Neural progenitor cell (in vitro differentiated cells): ENCODE data around the gene SPACA7.
A peak's percentile ranks its signal among the peaks of the same experiment; 100 is the strongest.

ENCODE experiments used
- EZH2 ChIP-seq: fragments of 200-600 bp; sonication (generic); IDR thresholded peaks from 2 replicates; pipeline ENCODE4 v1.6.1; 2017; ENCODE audit warnings: antibody characterized with exemption, mild to moderate bottlenecking, moderate library complexity
- EZH2phosphoT487 ChIP-seq: fragments of 200-600 bp; sonication (generic); IDR thresholded peaks from 2 replicates; pipeline ENCODE4 v1.6.1; 2017; ENCODE audit warnings: antibody characterized with exemption
- TF ChIP-seq, protein P1 (sequence below): fragments of 200-600 bp; sonication (generic); IDR thresholded peaks from 2 replicates; pipeline ENCODE4 v1.5.1; 2017; ENCODE audit warnings: antibody characterized with exemption, mild to moderate bottlenecking

GRCh38 chr13:112392719-112393118, 16.6 kb downstream of the SPACA7 start:
- TF ChIP-seq EZH2 = no peak
- TF ChIP-seq, protein P1, sequence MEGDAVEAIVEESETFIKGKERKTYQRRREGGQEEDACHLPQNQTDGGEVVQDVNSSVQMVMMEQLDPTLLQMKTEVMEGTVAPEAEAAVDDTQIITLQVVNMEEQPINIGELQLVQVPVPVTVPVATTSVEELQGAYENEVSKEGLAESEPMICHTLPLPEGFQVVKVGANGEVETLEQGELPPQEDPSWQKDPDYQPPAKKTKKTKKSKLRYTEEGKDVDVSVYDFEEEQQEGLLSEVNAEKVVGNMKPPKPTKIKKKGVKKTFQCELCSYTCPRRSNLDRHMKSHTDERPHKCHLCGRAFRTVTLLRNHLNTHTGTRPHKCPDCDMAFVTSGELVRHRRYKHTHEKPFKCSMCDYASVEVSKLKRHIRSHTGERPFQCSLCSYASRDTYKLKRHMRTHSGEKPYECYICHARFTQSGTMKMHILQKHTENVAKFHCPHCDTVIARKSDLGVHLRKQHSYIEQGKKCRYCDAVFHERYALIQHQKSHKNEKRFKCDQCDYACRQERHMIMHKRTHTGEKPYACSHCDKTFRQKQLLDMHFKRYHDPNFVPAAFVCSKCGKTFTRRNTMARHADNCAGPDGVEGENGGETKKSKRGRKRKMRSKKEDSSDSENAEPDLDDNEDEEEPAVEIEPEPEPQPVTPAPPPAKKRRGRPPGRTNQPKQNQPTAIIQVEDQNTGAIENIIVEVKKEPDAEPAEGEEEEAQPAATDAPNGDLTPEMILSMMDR = peak; percentile 43
- TF ChIP-seq EZH2phosphoT487 = no peak
